IMR-90 (cell line): ENCODE measurements around the gene ACKR1. TPM values are rescaled to one million over a fixed set of nuclear protein-coding genes. Genes with fewer than 3 reads are reported as not detected.

ENCODE experiments used
- ATAC-seq: fragments of 200-7000 bp; cut with Tn5 transposase; 2 replicates; pipeline ENCODE4 v1.9.1; 2020; ENCODE audit warnings: low read depth, mild to moderate bottlenecking, moderate library complexity
- BruUV-seq: library from RNA; stranded (reverse); fragments of 400-500 nt; replicated peaks from 2 replicates; lab custom pipeline; 2021; lab: Mats Ljungman, UMichigan
- CTCF ChIA-PET: fragments of 300-600 bp; formaldehyde crosslinking; extraction: SDS; loops from one replicate; lab custom pipeline; 2021; ENCODE audit warnings: antibody characterized with exemption; lab: Yijun Ruan, JAX
- POLR2A ChIA-PET: fragments of 300-600 bp; sonication (Branson Sonifier 250); formaldehyde crosslinking; loops from one replicate; lab custom pipeline; 2022; ENCODE audit warnings: antibody characterized with exemption; ENCODE audit not compliant: unreplicated experiment; lab: Charles Lee
- DNase-seq: peaks from one replicate; pipeline ENCODE4 v3.0.0; 2013
- H2AFZ ChIP-seq: replicated peaks from 2 replicates; pipeline ENCODE3; 2013; ENCODE audit warnings: low read length, mild to moderate bottlenecking; ENCODE audit not compliant: poor library complexity
- H2AK5ac ChIP-seq: 2 replicates; pipeline ENCODE4 v1.6.1; 2013; ENCODE audit warnings: low read depth, low read length, inconsistent platforms
- H2AK9ac ChIP-seq: replicated peaks from 2 replicates; pipeline ENCODE3; 2013; ENCODE audit warnings: mild to moderate bottlenecking, low read depth, low read length, moderate library complexity; ENCODE audit not compliant: poor library complexity
- H2BK120ac ChIP-seq: 2 replicates; pipeline ENCODE4 v1.6.1; 2013; ENCODE audit warnings: low read depth, low read length, inconsistent platforms
- H2BK15ac ChIP-seq: 3 replicates; pipeline ENCODE4 v1.6.1; 2013; ENCODE audit warnings: low read depth, low read length, inconsistent platforms
- H2BK20ac ChIP-seq: 2 replicates; pipeline ENCODE4 v1.6.1; 2013; ENCODE audit warnings: low read depth, mild to moderate bottlenecking, inconsistent platforms, low read length, moderate library complexity
- H2BK5ac ChIP-seq: 2 replicates; pipeline ENCODE4 v1.6.1; 2013; ENCODE audit warnings: mild to moderate bottlenecking, low read depth, low read length, inconsistent platforms; ENCODE audit not compliant: poor library complexity, severe bottlenecking
- H3K14ac ChIP-seq: replicated peaks from 2 replicates; pipeline ENCODE4 v1.6.1; 2013; ENCODE audit warnings: low read depth, low read length, inconsistent platforms
- H3K18ac ChIP-seq: 2 replicates; pipeline ENCODE4 v1.6.1; 2013; ENCODE audit warnings: low read depth, low read length, control low read depth
- H3K23ac ChIP-seq: 2 replicates; pipeline ENCODE4 v1.6.1; 2013; ENCODE audit warnings: low read depth, low read length, inconsistent platforms
- H3K27ac ChIP-seq: 2 replicates; pipeline ENCODE4 v1.5.1; 2013; ENCODE audit warnings: mild to moderate bottlenecking, control low read depth, low read length; ENCODE audit not compliant: insufficient read depth
- H3K27me3 ChIP-seq: 2 replicates; pipeline ENCODE4 v1.6.1; 2013; ENCODE audit warnings: low read length; ENCODE audit not compliant: control insufficient read depth, insufficient read depth
- H3K36me3 ChIP-seq: 2 replicates; pipeline ENCODE4 v1.6.1; 2013; ENCODE audit warnings: low read length, mixed read lengths; ENCODE audit not compliant: control insufficient read depth, insufficient read depth
- H3K4ac ChIP-seq: 2 replicates; pipeline ENCODE4 v1.6.1; 2013; ENCODE audit warnings: low read depth, low read length, inconsistent platforms
- H3K4me1 ChIP-seq: 2 replicates; pipeline ENCODE4 v1.6.1; 2013; ENCODE audit warnings: low read length, mixed read lengths; ENCODE audit not compliant: control insufficient read depth, insufficient read depth
- H3K4me2 ChIP-seq: 2 replicates; pipeline ENCODE4 v1.6.1; 2013; ENCODE audit warnings: low read depth, mild to moderate bottlenecking, control low read depth, low read length, moderate library complexity
- H3K4me3 ChIP-seq: 2 replicates; pipeline ENCODE4 v1.5.1; 2013; ENCODE audit warnings: low read depth, mild to moderate bottlenecking, control low read depth, low read length, moderate library complexity; ENCODE audit not compliant: insufficient read depth
- H3K56ac ChIP-seq: 2 replicates; pipeline ENCODE4 v1.6.1; 2013; ENCODE audit warnings: low read length, inconsistent platforms; ENCODE audit not compliant: insufficient read depth; ENCODE audit errors: extremely low read depth
- H3K79me1 ChIP-seq, 2 experiments: 2 replicates each; pipeline ENCODE4 v1.6.1; 2013; ENCODE audit warnings: low read length in 2 of 2, inconsistent platforms in 1 of 2, low read depth in 1 of 2
- H3K9ac ChIP-seq: 2 replicates; pipeline ENCODE4 v1.6.1; 2013; ENCODE audit warnings: low read depth, low read length, control low read depth
- H3K9me1 ChIP-seq: 2 replicates; pipeline ENCODE4 v1.6.1; 2013; ENCODE audit warnings: low read length, inconsistent platforms; ENCODE audit not compliant: insufficient read depth
- H3K9me3 ChIP-seq: 2 replicates; pipeline ENCODE4 v1.6.1; 2013; ENCODE audit warnings: low read length; ENCODE audit not compliant: control insufficient read depth, insufficient read depth
- H4K20me1 ChIP-seq: 2 replicates; pipeline ENCODE4 v1.6.1; 2013; ENCODE audit warnings: low read length, inconsistent platforms; ENCODE audit not compliant: insufficient read depth
- H4K5ac ChIP-seq: 2 replicates; pipeline ENCODE4 v1.6.1; 2013; ENCODE audit warnings: mild to moderate bottlenecking, low read depth, low read length, control low read depth
- H4K8ac ChIP-seq, 2 experiments: 2 replicates each; pipeline ENCODE4 v1.6.1; 2013; ENCODE audit warnings: low read depth in 2 of 2, low read length in 2 of 2, control low read depth in 1 of 2, inconsistent platforms in 1 of 2
- H4K91ac ChIP-seq: 2 replicates; pipeline ENCODE4 v1.6.1; 2013; ENCODE audit warnings: low read depth, low read length, inconsistent platforms; ENCODE audit not compliant: insufficient read depth
- CEBPB ChIP-seq: IDR thresholded peaks from 2 replicates; pipeline ENCODE4 v1.6.1; 2012; ENCODE audit warnings: low read depth, low read length, improper control_type of control experiment
- RFX5 ChIP-seq: IDR thresholded peaks from 2 replicates; pipeline ENCODE4 v1.8.0; 2012; ENCODE audit warnings: low read depth, mild to moderate bottlenecking, low read length, moderate library complexity
- WGBS, 2 experiments: methylation state at CpG; one replicate each; pipeline versions ENCODE4 v1.1.5 to v1.1.7; 2013; ENCODE audit warnings: missing lambda C conversion rate in 2 of 2; ENCODE audit not compliant: insufficient read length in 1 of 2; ENCODE audit errors: extremely low coverage in 2 of 2; 5-methylcytosine and 5-hydroxymethylcytosine counted together
- dilution Hi-C: fragments of 300-500 bp; cut with HindIII; formaldehyde crosslinking; loops from one replicate; pipeline ENCODE4 v1.14.3; 2018; ENCODE audit warnings: low sequenced_read_pairs; ENCODE audit not compliant: unreplicated experiment
- in situ Hi-C: fragments of 300-500 bp; cut with MboI; formaldehyde crosslinking; loops from 3 replicates; pipeline ENCODE4 v1.14.3; 2019; ENCODE audit warnings: low sequenced_read_pairs, inconsistent platforms, mixed read lengths
- intact Hi-C: fragments of 100-400 bp; cut with micrococcal nuclease; formaldehyde crosslinking; loops from 2 replicates; pipeline ENCODE4 v1.10.0; 2022
- polyA plus RNA-seq, 3 experiments: library from polyadenylated mRNA; depleted of rRNA; stranded (reverse); fragments of >200 nt; gene quantifications; 2 replicates each; pipeline ENCODE4 v1.2.3, GENCODE V29; 2012; ENCODE audit warnings: low replicate concordance in 1 of 3
- total RNA-seq: library from RNA; depleted of rRNA; stranded (reverse); fragments of >200 nt; gene quantifications from 2 replicates; pipeline ENCODE4 v1.2.3, GENCODE V29; 2012
- TF ChIP-seq, protein P1 (sequence below): fragments of 150-350 bp; IDR thresholded peaks from 2 replicates; pipeline ENCODE4 v1.6.1; 2017; ENCODE audit warnings: mild to moderate bottlenecking, antibody characterized with exemption, low read length, low read depth

The ACKR1 gene
- total and polyA plus RNA-seq, 2 of the 4 experiments (the other 2 are of a cell fraction): not detected

DNA sequence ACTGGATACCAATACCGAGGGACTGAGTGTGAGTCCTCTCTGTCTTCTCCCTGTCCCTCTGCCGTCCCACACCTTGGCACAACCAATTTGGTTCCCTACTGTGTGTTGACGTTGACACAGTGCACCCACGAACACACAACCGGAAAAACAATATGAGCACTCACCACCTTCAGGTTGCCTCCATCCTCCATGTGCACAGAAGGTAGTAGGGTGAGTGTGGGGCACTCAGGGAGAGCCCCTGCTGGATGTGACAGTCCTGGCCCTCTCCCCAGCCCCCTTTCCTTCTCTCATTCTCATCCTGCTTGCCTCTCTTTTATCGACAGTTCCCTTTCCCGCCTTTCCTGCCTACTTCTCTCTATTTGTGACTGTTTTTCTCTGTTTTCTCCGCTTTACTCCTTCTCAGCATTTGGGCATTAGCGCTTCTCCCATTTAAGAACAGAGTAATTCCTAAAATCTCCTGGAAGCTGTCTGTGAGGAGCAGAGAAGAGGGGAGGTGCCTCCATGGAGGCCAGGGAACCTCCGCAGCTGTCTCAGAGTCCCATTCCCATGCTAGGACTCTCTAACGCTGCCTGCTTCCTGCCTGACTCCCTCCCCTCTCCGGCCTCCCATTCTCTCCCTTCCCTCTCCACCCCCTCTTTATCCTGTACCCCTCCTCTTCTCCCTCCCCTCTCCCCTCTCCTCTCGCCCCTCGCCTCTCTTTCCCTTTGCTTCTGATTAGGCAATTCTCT lies 16.9 kb upstream of the ACKR1 start:
- no peaks in the 10 kb centered on the region for H3K4me1 ChIP-seq
- no peak overlapping the region for H2BK20ac ChIP-seq
- no peak overlapping the region for H3K4me3 ChIP-seq
- ATAC-seq (no peak), DNase-seq (no peak)
- H3K36me3 ChIP-seq: no peaks in the 10 kb centered on the region
- no peaks in the 10 kb centered on the region for H3K9me1 ChIP-seq
- in situ Hi-C loops: no loop called here
- H4K91ac ChIP-seq: no peak overlapping the region
- intact Hi-C loops: no loop called here
- no peak overlapping the region for H3K4me2 ChIP-seq
- H3K9ac ChIP-seq: no peak overlapping the region
- no peaks in the 10 kb centered on the region for H4K20me1 ChIP-seq
- H2AK9ac ChIP-seq: no peak overlapping the region
- no peak overlapping the region for H4K8ac ChIP-seq
- no peak overlapping the region for H3K18ac ChIP-seq
- H3K9me3 ChIP-seq: no peaks in the 10 kb centered on the region
- WGBS, 2 experiments: 6% methylated on average over 3 of the region's 14 CpGs; no CpG with 5 or more reads in 1 of the 2 experiments
- ChIA-PET POLR2A (no interaction called here), CTCF (no interaction called here)
- no peak overlapping the region for H2AK5ac ChIP-seq
- H2BK120ac ChIP-seq: no peak overlapping the region
- H3K56ac ChIP-seq: no peak overlapping the region
- no peak overlapping the region for H4K5ac ChIP-seq
- no peak overlapping the region for H2AFZ ChIP-seq
- H3K4ac ChIP-seq: no peak overlapping the region
- no peak overlapping the region for H3K23ac ChIP-seq
- TF ChIP-seq CEBPB (no peak), RFX5 (no peak)
- TF ChIP-seq, protein P1, sequence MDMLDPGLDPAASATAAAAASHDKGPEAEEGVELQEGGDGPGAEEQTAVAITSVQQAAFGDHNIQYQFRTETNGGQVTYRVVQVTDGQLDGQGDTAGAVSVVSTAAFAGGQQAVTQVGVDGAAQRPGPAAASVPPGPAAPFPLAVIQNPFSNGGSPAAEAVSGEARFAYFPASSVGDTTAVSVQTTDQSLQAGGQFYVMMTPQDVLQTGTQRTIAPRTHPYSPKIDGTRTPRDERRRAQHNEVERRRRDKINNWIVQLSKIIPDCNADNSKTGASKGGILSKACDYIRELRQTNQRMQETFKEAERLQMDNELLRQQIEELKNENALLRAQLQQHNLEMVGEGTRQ: no peak
- H3K27me3 ChIP-seq: peaks cover 7% of the 10 kb centered on the region
- no TSS peak for BruUV-seq
- H2BK15ac ChIP-seq: no peak overlapping the region
- no peak overlapping the region for H2BK5ac ChIP-seq
- dilution Hi-C loops: no loop called here
- H3K79me1 ChIP-seq: no peaks in the 10 kb centered on the region
- H3K27ac ChIP-seq: no peak overlapping the region
- no peak overlapping the region for H3K14ac ChIP-seq
